ENCODE measurements around the gene C22orf23. TPM values are rescaled to one million over a fixed set of nuclear protein-coding genes. Genes with fewer than 3 reads are reported as not detected.

C22orf23 gene
- total and polyA plus RNA-seq, 11 donors: 0.16 to 0.80 (median 0.44) TPM; not detected in 2

DNA sequence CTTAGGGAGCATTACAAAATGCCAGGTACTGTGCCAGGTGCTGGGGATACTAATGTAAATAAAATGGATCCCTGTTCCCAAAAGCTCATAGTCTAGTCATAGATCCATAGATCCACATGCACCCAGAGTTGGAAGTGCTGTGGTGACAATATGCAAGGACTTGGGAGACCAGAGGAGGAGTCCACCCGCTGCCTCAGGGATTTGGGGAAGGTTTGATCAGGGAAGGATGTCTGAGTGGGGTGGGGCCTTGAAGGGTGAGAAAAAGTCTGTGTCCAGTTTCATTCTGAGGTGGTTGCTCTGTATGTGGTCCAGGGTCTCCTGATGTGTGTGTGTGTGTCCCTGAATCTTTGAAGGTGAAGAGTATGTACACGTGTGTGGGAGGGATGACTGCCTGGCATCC lies 21.8 kb upstream of the C22orf23 start:
- no peak for TF ChIP-seq POLR2A (IDR thresholded peaks at IDR 0.05)
- TF ChIP-seq, protein P1, sequence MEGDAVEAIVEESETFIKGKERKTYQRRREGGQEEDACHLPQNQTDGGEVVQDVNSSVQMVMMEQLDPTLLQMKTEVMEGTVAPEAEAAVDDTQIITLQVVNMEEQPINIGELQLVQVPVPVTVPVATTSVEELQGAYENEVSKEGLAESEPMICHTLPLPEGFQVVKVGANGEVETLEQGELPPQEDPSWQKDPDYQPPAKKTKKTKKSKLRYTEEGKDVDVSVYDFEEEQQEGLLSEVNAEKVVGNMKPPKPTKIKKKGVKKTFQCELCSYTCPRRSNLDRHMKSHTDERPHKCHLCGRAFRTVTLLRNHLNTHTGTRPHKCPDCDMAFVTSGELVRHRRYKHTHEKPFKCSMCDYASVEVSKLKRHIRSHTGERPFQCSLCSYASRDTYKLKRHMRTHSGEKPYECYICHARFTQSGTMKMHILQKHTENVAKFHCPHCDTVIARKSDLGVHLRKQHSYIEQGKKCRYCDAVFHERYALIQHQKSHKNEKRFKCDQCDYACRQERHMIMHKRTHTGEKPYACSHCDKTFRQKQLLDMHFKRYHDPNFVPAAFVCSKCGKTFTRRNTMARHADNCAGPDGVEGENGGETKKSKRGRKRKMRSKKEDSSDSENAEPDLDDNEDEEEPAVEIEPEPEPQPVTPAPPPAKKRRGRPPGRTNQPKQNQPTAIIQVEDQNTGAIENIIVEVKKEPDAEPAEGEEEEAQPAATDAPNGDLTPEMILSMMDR (IDR thresholded peaks at IDR 0.05): no peak
- no peak overlapping the region for H3K27ac ChIP-seq
- H3K9me3 ChIP-seq: no peaks in the 10 kb centered on the region
- no peak overlapping the region for H3K4me3 ChIP-seq
- DNase-seq (no peak), ATAC-seq (no peak)
- peaks cover 0 to 12% (median 0%) of the 10 kb centered on the region in 9 donors for H3K36me3 ChIP-seq
- peaks cover 0 to 5% (median 0%) of the 10 kb centered on the region in 12 donors for H3K4me1 ChIP-seq
- H3K27me3 ChIP-seq: no peaks in the 10 kb centered on the region
- WGBS, 4 donors: 80 to 92% (median 87%) methylated on average over 2 of the region's 2 CpGs
- intact Hi-C loops (cut with DNase I): no loop called here

DNA sequence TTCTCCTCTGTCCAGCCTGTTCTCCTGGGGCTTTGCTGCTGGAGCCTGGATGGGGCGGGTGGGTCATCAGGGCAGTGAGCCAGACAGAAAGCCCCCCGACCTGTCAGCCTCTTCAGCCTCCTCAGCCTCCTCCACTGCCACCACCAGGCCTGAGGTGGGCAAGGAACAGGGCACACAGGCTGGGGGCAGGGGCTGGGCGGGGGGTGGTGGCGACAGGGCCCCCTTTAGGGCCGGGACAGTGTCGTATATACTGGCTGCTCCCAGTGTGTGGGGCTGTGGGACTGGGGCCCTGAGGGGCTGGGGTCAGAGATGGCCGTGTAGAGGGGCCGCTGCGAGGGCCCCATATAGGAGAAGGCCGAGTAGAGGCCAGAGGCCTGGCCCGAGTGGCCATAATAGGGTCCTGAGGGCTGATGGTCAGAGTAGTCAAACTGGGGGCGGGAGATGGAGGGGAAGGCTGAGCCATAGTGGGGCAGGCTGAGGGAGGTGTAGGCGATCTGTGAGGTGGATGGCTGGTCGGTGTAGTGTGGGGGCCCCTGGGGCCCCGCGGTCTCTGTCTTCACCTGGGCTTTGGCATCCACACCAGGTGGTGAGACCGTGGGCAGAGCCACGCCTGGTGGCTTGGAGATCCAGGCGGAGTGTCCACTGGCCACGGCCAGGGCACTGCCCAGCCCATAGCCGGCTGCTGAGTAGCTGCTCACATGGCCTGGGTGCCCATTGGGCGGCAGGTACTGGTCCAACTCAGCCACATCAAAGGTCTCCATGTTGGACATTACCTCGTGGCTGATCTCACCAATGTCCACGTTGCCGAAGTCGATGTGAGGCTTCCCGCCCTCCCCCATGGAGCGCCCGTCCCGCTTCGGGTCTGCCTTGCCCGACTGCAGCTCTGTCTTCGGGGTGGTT lies 20.1 kb upstream of the C22orf23 start:
- peaks cover 0 to 5% (median 0%) of the 10 kb centered on the region in 12 donors for H3K4me1 ChIP-seq
- H3K9me3 ChIP-seq: no peaks in the 10 kb centered on the region
- no peaks in the 10 kb centered on the region for H3K27me3 ChIP-seq
- H3K4me3 ChIP-seq: no peak overlapping the region
- ATAC-seq (peak in 2 of 4 donors; percentile 14 to 24), DNase-seq (no peak)
- TF ChIP-seq POLR2A (IDR thresholded peaks at IDR 0.05): no peak
- TF ChIP-seq, protein P1 (IDR thresholded peaks at IDR 0.05): no peak
- 95 to 96% (median 96%) methylated on average over 29 to 33 of the region's 33 CpGs for WGBS, 4 donors
- intact Hi-C loops (cut with DNase I): no loop called here
- H3K27ac ChIP-seq: no peak overlapping the region
- H3K36me3 ChIP-seq: peaks cover 0 to 18% (median 3%) of the 10 kb centered on the region in 9 donors

DNA sequence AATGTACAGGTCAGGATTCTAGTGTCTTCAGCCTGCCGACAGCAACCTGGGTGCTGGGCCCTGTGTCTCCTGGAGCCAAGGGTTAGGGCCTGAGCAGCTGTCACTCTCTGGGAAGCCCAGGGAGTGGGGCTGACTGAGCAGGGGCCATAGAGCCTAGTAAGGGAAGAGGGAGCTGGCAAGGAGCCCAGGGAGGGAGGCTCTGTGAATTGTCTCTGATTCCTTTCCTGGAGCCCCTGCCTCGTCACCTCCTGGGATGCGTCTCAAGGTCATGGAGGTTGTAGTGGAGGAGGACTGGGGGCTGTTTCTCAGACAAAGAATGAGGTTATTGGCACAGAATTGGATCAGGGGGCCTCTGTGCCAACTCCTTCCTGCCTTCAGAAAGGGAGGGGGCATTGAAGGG lies 19.1 kb upstream of the C22orf23 start:
- H3K36me3 ChIP-seq: peaks cover 0 to 28% (median 13%) of the 10 kb centered on the region in 9 donors
- H3K4me1 ChIP-seq: peaks cover 0 to 5% (median 0%) of the 10 kb centered on the region in 12 donors
- H3K4me3 ChIP-seq: no peak overlapping the region
- WGBS, 4 donors: 35 to 58% (median 44%) methylated on average over 3 of the region's 3 CpGs
- TF ChIP-seq, protein P1 (IDR thresholded peaks at IDR 0.05): no peak
- no peak for TF ChIP-seq POLR2A (IDR thresholded peaks at IDR 0.05)
- H3K9me3 ChIP-seq: no peaks in the 10 kb centered on the region
- H3K27ac ChIP-seq: no peak overlapping the region
- no peak for DNase-seq
- intact Hi-C loops (cut with DNase I): no loop called here
- H3K27me3 ChIP-seq: no peaks in the 10 kb centered on the region
- ATAC-seq: no peak

Data from heart left ventricle (tissue), 16 donors.